Measurements from ENCODE around the gene GLTPD2.
"Not testable (repeated sequence)": the region's sequence is repeated elsewhere in the genome, so short reads cannot be mapped to it uniquely, and the experiment has no call there.

Gene GLTPD2

DNA sequence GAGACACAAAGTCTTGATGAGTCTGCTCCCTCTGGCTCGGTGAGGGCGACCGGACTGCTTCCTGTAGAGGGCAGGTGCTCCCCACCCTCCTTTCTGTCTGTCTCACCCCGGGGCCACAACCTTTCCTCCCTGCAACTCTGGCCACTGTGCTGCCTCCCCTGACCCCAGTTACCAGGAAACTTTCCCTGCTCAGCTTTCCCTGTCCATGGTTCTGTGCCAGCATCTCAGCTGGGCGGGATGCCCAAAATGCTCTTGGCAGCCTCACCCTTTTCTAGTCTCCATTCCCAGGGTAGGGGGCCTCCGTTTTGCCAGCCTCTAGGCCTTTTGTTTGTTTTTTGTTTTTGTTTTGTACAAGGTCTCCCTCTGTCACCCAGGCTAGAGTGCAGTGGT lies 19.6 kb downstream of the GLTPD2 start:
- DNase-seq (ENCODE audit: low read depth): no peak

- DNase-seq (ENCODE audit: low read depth): no peak
Measured at GRCh38 chr17:4810696-4811290, 22.0 kb downstream of the GLTPD2 start.

DNA sequence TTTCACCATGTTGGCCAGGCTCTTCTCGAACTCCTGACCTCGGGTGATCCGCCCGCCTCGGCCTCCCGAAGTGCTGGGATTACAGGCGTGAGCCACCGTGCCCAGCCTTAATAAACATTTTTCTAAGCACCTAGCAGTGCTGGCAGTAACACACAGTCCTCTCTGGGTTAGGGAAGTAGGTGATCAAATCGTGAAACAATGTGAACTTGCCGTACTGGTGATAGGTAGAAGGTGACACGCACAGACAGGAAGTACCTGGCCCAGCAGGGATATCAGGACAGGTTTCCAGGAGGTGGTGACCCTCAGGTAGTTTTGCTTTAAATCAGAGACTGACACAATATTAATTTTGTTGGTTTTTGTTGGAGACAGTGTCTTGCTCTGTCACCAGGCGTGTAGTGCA lies 22.7 kb downstream of the GLTPD2 start:
- DNase-seq (ENCODE audit: low read depth): no peak

DNA sequence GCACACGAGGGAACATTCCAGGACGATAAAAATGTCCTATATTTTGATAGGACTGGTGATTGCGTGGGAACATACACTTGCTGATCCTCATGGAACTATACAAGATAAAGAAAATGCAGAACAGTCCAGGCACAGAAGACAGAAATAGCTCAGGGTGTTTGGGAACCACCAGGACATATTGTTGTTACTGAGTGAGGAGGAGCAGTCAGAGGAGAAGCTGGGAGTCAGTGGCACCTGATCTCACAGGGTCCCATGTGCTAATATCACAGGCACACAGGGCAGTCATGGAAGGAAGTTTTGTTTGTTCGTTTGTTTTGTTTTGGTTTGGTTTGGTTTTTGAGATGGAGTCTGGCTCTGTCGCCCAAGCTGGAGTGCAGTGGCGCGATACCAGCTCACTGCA lies 23.9 kb downstream of the GLTPD2 start:
- DNase-seq (ENCODE audit: low read depth): no peak

DNA sequence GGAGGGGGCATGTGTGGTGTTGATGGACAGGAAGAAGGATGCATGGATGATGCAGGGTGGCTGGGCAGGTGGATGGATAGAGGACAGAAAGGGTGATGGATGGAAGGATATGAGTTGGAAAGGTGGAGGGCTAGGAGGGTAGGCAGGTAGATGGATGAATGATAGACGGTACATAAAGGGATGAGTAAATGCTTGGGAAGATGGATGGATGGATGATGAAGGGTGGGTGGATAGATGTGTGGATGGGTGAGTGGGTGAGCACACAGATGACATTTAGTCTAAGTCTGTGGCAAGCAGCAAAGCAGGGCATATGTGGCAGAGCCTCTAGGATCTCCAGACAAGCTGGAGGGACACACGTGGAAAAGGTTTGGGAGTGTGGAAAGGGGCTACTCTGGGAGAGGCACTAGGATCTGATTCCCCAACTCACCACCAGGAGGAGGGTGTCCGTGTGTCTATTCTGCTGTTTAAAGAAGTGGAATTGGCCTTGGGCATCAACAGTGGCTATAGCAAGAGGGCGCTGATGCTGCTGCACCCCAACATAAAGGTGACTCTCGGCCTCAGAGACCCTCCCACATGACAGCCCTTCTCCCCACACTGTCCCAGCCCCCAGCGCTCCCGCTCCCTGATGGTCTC lies 26.4 kb downstream of the GLTPD2 start:
- peak; percentile 24 for DNase-seq (ENCODE audit: low read depth)

GRCh38 chr17:4816826-4817225 lies 28.1 kb downstream of the GLTPD2 start:
- no peak for DNase-seq (ENCODE audit: low read depth)

- no peak for DNase-seq (ENCODE audit: low read depth)
Measured at GRCh38 chr17:4818276-4818675, 29.5 kb downstream of the GLTPD2 start.

- DNase-seq (ENCODE audit: low read depth): no peak
Measured at GRCh38 chr17:4822835-4823234, 34.1 kb downstream of the GLTPD2 start.

GRCh38 chr17:4823373-4824089 lies 34.8 kb downstream of the GLTPD2 start:
- DNase-seq (ENCODE audit: low read depth): no peak

DNA sequence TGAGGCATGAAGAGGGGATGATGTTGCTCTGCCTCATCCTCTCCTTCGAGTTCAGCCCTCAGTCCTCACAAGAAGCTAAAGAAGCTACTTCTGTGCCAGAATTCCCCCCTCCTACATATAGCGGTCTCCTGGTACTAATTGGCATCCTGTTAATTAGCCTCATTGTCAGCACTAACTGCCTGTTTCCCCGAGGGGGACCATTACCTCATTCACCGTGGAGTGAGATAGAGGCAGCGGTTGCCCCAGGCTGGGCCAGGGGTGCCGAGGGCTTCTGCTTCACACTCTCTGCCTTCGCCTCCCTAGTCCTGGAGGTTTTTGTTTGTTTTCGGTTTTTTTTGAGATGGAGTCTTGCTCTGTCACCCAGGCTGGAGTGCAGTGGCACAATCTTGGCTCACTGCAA lies 38.6 kb downstream of the GLTPD2 start:
- no peak for DNase-seq (ENCODE audit: low read depth)

- DNase-seq (ENCODE audit: low read depth): not testable (repeated sequence)
Measured at GRCh38 chr17:4832829-4833177, 44.0 kb downstream of the GLTPD2 start.

GRCh38 chr17:4833178-4833940 lies 44.6 kb downstream of the GLTPD2 start, which contains the start of gene MINK1:
MINK1 (plus strand) TSS chr17:4833340; CDS start chr17:4833584, 244 bp downstream.
- peak; percentile 93 for DNase-seq (ENCODE audit: low read depth)

DNA sequence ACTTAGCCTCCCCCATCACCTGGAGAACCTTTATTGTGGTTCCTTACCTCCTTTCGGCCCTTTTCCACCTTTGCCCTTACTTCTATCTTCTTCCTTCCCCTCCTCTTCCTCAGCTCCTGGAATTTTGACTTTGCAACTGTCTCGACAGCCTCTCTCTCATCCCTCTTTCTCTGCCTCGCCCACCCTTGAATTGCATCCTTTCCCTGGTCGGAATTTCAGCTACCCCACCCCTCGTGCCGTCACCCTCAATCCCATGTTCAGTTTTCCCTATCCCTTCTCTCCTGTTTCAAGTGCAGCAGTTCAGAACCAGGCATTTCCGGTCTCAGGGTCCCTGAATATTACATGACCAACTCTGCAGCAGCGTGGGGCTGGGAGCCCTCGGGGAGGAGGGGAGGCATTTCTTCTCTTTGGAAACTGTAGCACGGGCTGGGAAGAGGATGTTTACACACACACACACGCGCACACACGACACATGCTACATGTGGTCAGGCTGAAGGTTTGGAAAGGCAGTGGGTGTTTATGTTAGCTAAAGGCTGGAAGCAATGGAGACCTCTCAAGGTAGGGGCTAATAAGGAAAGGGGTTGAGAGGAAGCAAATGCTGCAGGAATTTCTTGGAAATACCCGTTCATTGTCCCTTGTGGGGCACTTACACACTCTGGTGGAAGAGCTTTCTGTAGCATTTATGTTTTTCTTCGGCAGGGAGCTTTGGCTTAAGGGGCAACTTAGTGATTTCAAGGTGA lies 45.3 kb downstream of the GLTPD2 start:
- peak; percentile 72 for DNase-seq (ENCODE audit: low read depth)

- DNase-seq (ENCODE audit: low read depth): no peak
Measured at GRCh38 chr17:4834681-4835020, 45.9 kb downstream of the GLTPD2 start.

GRCh38 chr17:4836221-4836620 lies 47.5 kb downstream of the GLTPD2 start:
- no peak for DNase-seq (ENCODE audit: low read depth)

GRCh38 chr17:4837471-4838308 lies 48.9 kb downstream of the GLTPD2 start:
- no peak for DNase-seq (ENCODE audit: low read depth)

GRCh38 chr17:4838309-4838785 lies 49.6 kb downstream of the GLTPD2 start:
- DNase-seq (ENCODE audit: low read depth): no peak

DNA sequence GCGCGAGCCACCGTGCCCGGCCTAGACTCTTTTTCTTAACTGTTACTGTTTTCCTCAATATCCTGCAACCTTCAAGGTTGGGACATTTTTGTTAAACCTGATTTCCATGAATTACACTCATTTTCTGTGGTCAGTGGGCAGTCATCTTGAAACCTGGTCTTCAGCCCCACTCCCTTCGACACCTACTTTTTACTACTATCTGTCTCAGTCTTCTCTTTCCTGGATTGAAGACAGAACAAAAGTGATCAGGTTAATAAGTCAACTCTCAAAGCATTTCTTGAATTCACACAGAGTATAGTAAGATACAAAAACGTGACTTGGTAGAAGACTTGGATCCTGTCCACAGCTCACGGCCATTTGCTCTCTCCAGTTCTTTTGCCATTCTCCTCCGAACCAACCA lies 50.5 kb downstream of the GLTPD2 start:
- no peak for DNase-seq (ENCODE audit: low read depth)

All from ELR (cell line).